SIG-M5 treated with dmso at 0.1 percent for 504 hours (cell line): ENCODE data around the gene MKNK1.

Source experiments
- DNase-seq: peaks from one replicate; lab custom pipeline; 2025; ENCODE audit not compliant: unreplicated experiment; lab: John Stamatoyannopoulos, UW

Gene MKNK1

DNA sequence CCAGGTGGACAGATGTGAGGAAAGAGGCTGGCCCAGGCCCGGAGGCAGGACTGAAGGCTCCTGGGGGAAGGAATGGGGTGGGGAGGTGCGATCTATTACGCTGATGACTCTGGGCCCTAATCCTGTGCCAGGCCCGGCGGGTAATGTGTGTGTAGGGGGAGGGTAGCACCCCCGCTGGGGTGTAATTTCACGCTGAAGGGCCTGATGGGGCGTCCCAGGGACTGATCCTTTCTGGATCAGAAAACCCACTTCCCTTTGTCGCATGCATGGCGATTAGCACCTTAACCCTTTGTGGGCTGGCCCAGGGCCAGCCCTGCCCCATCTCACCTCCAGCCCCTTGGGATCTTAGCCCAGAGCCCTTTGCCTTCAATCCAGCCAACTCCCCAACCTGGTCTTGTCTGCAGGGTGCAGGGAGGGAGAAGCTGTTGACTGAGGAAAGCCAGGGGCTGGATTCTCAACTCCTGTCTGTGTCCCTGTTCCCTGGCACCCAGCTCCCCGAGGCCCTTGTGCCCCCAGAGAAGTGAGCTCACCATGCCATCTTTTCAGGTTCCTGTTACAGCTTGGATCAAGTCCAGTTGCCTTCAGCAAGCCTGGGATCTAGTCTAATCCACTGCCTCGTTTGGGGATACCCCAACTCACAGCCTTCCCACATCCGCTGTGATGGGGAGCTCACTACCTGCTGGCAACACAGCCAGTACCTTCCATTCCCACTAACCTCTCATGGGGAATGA is 78.7 kb downstream of the MKNK1 start:
- no peak for DNase-seq

DNA sequence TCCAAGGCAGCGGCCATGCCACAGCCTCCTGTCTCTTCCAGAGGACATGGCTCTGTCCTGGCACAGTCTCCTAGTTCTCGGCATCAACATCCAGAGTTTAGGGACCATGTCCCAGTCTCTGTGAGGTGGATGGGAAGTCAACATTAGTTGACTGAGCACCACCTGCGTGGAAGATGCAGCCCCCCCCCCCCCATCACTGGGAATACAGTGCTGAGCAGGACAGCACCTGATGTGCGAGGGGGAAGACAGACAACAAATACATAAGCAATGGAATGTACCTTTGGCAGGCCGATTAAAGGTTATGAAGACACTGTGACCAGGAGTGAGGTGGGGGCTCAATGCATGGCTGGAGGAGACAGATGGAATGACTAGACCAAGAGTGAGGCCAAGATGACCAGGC is 79.2 kb downstream of the MKNK1 start:
- no peak for DNase-seq

DNA sequence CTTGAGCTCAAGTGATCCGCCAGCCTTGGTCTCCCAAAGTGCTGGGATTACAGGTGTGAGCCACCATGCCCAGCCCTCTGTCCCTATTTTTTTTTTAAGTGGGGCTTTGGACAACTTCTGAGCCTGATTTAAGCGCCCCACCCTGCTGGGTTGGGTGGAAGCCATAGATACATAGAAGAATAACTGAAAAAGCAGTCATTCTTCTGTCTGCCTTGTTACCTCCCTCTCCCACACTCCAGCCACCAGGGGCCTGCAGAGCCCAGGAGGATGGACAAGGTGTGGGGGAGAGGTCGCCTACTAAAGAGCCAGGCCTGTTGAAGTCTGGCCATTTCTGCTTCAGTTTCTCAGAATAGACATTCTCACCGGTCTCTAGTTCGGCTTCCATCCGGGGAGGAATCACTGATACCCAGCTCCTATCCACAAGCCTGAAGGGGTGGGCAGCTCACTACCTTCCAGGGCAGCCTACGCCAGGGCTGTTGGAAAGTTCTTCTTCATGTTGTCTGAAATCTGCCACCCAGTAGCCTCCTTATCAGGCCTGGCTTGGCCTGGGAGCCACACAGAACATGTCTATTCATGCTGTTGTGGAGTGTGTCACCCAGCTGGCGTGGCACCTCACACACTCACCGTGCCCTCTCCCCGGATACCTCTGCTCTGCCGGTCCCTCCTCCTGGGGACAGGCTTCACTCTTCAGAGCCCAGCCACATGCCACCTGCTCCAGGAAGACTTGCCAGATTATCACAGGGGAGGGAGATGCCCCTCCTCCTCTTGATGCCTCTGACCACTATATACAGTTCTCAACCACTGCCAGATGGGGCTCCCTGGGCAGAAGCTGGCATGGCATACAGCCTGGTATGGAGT is 80.3 kb downstream of the MKNK1 start:
- DNase-seq = no peak

DNA sequence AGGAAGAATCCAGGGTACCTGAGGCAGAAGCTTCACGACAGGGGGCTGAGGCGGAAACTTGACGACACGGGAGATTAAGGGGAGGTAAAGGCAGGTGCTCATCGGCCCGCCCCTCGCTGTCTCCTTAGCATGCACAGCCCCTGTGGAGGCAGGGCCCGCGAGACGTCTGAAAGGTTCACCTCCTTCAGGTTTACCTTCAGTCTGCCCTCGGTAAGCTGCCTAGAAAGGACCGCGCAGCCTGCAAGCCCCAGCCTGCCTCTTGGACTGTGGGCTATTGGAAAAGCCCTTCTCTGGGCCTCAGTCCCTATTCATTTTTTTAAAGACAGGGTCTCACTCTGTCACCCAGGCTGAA is 81.1 kb downstream of the MKNK1 start:
- no peak for DNase-seq

DNA sequence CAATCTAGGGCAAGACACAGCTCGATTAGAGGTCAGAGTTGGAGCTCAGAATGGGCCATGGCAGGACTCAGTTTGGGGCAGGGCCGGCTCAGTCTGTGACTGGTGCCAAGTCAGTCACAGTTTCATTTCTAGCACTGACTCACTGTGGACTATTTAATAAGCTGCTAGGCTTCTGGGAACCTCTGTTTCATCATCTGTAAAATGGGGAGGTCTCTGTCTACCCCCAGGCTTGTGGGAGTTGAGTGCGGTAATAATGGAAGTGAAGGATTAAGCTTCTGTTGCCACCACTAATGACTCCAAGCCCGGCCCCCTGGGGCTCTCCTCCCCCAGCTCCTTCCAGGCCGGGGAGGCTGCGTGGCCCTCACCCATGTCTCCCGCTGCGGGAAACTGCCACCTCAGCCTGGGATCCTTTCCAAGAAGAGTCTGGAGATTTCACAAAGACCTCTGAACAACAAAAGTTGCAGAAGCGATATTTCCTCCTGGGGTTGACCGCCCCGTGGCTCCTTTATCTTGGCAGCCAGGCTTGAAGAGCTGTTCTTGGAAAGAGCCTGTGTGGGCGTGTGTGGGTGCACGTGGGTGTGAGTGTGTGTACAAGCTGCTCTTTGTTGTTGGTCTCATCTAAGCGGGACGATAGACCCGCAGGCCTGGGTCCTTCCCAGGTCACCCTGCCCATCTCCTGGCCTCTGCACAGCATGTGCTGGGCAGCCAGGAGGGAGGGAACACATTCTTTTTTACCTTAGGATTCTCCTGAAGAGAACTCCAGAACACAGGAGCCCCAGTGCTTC is 81.7 kb downstream of the MKNK1 start:
- DNase-seq = peak; percentile 74

DNA sequence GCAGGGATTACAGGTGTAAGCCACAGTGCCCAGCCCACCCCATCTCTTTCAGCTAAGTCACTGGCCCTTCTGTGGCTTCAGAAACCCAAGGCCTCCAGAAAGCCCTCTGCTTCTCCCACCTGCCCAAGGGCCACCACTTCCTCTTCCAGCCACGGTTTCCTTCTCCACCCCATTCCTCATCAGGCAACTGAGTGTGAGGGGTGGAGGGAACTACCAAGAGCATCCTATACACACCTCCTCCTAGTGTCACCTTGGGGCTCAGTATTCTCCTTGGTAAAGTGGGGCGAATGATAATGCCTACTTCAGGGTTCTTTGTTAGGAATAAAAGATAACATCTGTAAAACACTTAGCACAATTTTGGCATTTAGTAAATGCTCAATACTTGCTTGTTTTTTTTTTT is 82.7 kb downstream of the MKNK1 start:
- peak; percentile 4 for DNase-seq

DNA sequence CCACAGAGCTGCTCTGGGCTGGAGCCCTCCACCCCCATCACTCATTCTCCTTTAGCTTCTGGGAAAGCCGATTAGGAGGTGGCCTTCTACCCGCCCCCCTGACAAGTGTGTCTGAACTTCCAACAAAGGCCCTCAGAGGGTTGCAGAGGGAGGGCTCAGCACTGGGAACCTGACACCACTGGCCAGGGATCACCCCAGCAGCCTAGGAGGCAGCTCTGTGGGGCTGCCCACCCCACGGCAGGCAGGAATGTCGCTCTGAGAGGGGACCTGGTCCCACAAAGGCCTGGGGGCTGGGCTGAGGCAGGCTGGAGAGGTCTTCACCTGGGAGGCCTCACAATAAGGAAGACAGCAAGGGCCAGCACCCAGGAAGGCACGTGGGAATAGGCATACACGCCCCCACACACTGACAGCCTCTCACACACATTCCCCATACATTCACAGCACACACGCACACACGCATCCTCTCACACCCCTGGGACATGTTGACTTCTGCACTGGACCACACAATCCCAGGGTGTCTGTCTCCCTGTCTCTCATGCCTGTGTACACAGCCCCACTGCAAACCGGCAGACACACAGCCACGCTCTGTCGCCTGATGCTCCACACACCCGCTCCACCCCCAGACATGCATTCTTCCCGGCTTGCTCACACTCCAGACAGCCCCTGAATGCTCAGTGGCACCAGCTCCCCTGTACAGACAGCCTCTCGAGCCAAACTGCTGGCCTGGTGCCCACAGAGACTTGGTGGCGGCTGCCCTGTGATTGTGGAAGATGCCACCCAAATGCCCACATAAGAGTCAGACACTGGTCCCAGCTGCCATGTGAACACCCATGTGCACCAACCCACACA is 83.8 kb downstream of the MKNK1 start:
- no peak for DNase-seq

DNA sequence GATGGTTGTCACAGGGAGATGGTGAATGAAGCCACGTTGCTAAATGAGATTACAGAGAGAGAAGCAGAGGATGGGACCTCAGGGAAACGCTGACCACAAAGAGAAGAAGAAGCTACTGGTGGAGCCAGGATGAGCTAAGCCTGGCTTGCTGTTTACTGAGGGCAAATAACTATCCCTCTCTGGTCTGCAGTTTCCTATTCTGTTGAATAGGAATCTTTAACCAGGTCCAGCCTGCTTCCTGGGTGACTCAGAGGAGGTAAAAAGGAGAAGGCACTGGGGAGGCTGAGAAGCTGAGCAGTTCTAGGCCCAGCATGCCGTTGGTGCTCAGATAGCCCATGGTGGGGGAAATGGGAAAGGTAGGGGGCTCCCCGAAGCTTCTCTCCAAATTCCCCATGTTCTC is 84.9 kb downstream of the MKNK1 start:
- no peak for DNase-seq

DNA sequence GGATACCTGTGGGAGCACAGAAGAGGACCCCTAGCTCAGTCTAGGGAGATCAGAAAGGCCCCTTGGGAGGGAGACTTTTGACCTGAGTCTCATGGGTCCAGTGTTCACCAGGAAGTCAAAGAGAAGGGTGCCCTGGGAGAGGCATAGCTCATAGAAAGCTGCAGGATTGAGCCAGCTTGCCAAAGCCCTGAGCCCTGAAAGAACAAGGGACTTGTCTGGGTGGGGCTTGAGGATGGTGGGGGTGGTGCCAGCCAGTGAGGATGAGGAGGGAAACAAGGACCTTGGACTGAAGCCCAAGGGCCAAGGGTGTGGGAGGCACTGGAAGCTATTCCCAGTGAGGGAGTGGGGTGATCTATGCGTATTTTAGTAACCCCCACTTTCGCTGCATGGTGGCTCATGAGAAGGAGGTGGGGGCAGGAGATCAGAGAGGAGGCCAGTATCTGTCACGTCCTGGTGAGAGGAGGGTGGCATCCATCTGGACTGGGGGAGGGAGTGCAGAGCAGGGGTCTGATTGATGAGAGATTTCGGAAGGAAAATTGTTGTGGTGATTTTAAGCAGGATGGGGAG is 86.1 kb downstream of the MKNK1 start:
- DNase-seq = no peak

DNA sequence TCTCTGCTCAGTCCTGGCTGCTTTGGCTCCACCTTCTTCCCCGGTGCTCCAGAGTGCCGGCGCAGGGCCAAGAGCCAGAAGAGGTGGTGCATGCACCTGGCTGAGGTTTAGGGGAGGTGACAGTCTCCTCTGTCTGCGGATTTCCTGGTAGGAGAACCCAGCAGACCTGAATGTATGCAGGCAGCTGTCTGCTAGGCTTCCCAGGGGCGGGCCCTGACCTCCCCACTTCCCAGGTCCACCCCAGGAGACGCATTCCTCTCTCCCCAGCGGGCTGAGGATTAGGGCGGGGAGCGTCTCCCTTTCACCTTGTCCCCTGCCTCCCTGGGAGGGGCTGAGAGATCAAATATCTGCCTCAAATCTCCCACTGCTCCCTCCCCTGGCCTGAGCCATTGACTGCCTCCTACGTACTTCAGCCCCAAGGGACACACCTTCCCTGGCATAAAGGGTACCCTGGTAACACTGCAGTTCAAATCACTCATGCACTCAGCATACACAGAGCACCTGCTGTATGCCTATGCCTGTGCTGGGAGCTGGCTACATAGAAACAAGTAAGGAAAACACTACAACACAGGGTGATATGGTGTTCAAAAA is 87.0 kb downstream of the MKNK1 start:
- peak; percentile 15 for DNase-seq

DNA sequence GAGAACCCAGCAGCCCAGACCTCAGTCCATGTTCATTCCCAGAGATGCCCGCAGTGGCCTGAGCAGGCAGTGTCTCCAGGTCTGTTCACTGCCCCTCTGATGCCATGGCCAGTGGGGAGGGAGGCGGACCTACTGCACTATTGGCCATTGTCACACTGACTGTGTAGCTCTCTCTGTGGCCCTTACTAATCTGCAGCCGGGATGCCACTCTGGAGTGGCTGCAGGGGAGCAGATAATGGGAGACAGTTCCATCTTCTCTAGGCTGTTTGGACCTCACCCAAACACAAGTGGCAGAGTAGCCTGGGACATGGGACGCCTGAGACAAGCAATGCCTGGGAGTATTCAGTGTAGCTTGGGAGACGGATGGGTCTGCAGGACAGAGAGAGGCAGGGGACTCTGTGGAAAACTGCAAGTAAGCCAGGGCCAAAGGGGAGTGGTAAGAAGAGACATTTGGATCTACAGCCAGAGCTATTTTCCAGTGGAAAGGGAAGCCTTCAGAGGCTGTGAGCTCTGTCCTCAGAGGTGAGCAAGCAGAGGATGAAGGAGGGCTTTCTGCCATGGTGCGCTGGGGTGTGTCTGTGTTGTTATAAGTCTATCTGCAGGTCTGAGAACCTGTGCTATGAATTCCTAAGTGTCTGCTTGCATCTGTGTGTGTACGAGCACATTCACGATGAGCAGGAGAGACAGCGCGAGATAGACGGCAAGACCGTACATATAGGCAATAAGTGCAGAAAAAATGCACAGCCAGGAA is 87.7 kb downstream of the MKNK1 start:
- DNase-seq = no peak

DNA sequence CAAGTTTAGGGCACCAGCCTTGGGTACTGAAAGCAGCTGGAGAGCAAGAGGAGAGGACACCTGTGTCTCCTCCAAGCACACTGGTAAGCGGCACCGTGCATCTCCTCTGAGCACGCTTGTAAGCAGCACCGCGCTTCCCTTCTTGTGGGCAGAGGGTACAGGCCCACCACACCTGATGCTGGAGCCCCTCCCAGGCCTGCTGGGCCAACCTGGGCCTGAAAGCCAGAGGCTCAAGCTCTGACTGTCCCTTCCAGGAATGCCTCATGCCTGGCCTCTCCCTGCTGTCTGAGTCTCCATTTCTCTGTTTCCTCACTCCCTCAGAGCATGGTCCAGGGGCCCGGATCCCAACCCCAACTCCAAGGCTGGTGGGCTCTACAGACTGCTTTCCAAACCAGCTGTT is 88.5 kb downstream of the MKNK1 start:
- DNase-seq = no peak

DNA sequence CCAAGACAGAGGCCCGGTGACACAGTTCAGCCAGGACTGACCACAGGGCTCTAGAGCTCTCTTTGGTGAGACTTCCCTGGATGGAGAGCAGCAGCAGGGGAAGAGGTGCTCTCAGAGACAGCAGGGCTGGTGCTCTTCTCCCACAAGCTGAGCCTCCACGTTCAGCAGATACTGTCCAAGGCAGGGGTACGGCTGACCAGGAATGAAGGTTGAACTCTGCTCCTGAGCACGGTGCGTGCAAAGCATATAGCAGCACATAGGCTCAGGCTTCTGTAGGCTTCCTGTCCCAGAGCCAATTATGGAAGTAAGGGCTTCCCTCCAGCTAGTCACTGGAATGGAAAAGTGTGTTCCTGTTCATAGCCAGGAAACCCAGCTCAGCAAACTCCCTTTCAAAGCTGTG is 90.5 kb downstream of the MKNK1 start:
- DNase-seq = no peak

DNA sequence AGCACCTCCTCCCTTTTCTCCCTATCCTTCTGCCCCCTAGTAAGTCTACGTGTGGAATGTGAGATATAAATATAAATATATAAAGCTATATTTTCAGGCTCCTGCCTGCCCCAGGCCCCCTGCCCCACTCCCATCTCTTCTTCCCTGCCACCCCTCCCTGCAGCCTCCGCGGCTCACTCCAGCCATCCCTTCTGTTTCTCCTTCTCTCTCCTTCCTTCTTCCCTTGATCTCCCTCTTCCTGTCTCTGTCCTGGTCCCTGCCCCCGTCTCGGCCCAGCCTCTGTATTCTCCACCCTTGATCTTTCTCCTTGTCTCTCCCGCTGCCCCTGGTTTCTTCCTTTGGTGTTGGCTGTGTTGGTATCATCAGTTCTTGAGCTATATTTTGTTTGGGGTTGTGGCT is 91.3 kb downstream of the MKNK1 start:
- DNase-seq = no peak

DNA sequence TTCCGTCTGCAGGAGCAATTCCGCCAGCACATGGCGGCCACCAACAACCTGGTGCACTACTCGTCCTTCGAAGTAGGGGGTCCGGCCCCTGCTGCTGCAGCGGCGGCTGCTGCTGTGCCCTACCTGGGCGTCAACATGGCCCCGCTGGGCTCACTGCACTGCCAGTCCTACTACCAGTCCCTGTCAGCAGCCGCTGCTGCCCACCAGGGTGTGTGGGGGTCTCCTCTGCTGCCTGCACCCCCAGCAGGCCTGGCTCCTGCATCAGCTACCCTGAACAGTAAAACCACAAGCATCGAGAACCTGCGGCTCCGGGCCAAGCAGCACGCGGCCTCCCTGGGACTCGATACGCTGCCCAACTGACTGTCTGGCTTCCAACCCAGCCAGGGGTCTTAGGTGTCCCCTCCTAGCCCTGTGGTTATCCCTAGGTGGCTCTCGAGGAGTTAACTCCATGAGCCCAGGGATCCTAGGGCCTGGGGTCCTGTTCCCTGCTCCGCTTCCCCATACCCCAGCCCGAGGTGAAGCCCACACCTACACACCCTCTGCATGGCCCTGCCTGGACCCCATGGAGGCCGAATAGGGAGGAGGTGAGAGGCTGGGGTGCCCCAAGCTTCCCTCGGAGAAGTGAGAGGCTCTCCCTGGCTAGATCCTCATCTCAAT is 91.8 kb downstream of the MKNK1 start:
- DNase-seq = no peak

DNA sequence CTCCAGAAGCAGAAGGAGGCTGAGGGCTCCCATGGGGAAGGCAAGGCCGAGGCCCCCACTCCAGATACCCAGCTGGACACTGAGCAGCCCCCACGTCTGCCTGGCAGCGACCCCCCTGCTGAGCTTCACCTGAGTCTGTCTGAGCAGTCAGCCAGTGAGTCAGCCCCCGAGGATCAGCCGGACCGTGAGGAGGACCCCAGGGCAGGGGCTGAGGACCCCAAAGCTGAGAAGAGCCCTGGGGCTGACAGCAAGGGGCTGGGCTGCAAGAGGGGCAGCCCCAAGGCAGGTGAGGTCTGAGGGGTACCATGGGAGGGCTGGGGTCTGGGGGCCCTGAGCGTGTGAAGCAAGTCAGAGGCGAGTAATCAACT is 93.1 kb downstream of the MKNK1 start:
- no peak for DNase-seq

DNA sequence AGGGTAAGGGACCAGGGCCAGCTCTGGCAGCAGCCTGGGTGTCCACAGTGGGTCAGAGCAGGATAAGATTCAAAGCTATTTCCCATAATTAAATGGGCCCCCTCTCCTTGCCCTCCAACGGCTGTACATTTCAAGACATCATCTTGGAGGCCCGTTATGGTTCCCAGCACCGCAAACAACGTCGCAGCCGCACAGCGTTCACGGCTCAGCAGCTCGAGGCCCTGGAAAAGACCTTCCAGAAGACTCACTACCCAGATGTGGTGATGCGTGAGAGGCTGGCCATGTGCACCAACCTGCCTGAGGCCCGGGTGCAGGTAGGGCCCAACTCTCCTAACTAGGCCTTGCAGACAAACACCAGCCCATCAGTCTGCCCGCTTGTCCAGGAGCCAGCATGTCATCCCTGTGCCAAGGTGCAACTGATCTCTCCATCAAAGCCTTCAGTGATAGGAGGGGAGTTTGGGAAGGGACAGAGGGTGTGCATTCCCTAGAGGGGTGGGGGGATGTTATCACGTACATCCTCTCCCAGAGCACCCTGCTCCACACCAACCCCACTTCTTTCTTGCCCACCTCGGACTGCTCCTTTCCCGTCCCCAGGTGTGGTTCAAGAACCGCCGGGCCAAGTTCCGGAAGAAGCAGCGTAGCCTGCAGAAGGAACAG is 93.6 kb downstream of the MKNK1 start:
- DNase-seq = no peak

DNA sequence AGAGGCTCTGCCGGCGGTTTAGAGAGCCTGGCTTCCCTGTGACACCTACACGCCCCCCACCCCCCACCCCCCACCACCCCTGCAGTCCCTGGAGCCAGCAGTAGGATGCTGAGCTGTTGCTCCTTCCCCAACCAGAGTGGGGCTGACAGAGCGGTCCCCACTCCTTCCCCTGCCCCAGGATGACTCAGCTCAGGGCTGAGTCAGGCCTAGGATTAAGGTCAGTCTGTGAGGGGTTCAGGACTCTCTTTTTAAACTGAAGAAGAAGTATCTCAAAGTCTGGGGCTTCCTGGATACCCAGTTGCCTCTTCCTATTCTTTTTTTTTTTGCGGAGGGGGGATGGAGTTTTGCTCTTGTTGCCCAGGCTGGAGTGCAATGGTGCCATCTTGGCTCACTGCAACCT is 95.3 kb downstream of the MKNK1 start:
- no peak for DNase-seq
